GM21619 (cell line): ENCODE measurements around the gene COG2.
"Not testable (repeated sequence)": the region's sequence is repeated elsewhere in the genome, so short reads cannot be mapped to it uniquely, and the experiment has no call there.

Experiments
- ATAC-seq: cut with Tn5 transposase; IDR thresholded peaks from one replicate; pipeline ENCODE4 v1.9.1; 2021; ENCODE audit not compliant: unreplicated experiment

The COG2 gene

GRCh38 chr1:230674581-230674980, 32.3 kb downstream of the COG2 start:
- no peak for ATAC-seq

- no peak for ATAC-seq
Measured at GRCh38 chr1:230677200-230677599, 34.9 kb downstream of the COG2 start.

DNA sequence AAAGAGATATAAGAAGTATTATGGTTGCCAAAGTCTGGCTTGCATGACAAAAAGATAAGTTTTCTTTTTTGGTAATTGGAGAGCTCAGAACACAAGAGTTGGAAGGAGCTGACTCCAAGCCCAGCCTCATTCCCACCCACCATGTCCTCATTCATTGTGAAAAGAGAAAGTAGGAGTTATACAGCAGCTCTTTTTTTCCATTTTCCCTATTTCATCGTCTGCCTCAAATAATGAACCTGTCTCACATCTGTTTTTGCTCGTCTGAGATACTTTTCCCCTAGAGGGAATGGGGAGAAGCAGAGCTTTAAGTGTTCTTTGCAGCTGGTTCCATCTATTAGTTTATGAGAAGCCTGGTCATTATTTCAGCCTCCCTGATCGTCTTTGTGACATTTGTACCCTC, 36.9 kb downstream of the COG2 start:
- ATAC-seq = no peak

GRCh38 chr1:230679825-230680224, 37.5 kb downstream of the COG2 start:
- ATAC-seq = no peak

DNA sequence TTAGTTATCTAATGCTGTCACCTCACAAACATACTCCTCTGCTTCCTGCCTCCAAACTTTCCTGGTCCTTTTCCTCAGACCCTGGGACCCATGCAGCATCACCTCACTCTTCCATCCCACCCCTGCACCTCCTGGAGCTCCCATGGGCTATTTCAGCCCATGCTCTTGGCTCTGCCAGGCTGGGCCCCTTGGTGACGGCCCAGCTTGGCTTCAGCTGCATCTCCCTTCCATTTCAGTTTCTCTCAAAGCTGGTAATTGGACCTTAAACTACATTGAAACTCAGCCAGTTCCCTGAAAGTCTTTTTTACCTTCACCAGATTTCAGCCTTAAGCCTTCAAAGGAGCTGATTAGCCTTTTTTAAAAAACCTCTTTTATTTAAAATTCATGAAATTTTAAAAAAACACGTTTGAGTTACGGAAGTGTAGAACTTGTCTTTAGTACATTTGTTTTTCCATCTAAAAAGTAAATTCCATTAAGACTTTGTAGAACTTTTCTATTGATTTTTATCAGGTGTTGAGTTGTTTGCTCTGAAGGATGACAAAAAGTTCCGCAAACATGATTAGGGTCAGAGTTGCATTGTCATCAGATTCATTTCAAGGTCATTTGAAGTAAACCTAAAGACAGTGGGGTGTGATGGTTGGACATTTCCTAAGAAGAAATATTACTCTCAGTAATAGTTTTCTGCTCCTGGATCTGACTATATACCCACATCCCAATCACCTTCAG, 38.2 kb downstream of the COG2 start:
- no peak for ATAC-seq

GRCh38 chr1:230681599-230681998, 39.3 kb downstream of the COG2 start:
- no peak for ATAC-seq

- no peak for ATAC-seq
Measured at GRCh38 chr1:230682274-230682673, 40.0 kb downstream of the COG2 start.

- ATAC-seq = no peak
Measured at GRCh38 chr1:230682882-230683610, 40.8 kb downstream of the COG2 start.

GRCh38 chr1:230684146-230684545, 41.9 kb downstream of the COG2 start:
- no peak for ATAC-seq

- no peak for ATAC-seq
Measured at GRCh38 chr1:230684998-230685397, 42.7 kb downstream of the COG2 start.

DNA sequence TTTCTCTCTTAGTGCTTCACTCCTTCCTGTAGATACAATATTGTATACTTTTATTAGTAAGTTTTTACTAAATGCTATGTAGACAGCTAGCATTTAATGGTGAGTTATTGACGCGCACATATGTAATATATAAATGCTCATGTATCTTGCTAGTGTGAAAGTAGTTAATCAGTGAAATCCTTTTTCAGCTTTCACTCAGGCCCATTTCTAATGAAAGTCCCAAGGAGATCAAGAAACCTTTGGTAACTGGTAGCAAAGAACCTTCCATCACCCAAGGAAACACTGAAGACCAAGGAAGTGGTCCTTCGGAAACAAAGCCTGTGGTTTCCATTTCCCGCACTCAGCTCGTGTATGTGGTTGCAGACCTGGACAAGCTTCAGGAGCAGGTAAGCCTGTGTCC, 44.5 kb downstream of the COG2 start:
- ATAC-seq = no peak

DNA sequence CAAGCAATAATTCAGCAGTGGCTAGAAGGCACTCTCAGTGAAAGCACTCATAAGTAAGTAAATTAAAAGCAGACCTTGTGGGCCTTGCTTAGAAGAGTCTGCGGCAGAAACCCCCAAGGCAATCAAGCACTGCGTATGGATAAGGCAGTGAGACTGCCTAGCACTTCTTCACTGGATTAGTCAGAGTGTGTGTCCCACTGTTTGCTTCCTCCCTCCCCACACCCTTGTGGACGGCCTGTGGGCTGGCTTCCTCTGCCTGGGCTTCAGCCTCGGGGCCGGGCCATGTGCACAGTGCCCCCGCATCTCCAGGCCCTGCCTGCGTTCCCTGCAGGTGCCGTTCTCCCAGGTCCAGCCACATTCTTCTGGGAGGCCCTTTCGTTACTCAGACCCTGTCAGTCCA, 47.8 kb downstream of the COG2 start:
- no peak for ATAC-seq

DNA sequence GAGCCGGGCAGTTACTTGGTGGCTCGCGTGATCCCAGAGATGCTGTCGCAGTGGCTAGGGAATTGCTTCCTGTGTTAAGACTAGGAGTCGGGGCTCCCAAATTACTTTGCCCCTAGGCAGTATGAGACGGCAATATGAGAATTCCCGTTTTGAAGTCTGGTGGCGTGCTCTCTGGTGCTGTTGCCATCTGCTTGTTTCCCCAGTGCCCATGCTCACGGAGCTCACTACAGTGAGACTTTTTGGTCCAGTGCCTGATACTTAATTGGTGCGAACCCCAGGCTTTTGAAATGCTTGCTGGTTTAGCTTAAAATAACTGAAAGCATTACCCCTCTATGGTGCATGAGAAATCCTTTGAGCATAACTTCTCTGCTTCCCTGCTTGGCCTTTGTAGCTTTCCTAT, 49.3 kb downstream of the COG2 start:
- ATAC-seq = no peak

DNA sequence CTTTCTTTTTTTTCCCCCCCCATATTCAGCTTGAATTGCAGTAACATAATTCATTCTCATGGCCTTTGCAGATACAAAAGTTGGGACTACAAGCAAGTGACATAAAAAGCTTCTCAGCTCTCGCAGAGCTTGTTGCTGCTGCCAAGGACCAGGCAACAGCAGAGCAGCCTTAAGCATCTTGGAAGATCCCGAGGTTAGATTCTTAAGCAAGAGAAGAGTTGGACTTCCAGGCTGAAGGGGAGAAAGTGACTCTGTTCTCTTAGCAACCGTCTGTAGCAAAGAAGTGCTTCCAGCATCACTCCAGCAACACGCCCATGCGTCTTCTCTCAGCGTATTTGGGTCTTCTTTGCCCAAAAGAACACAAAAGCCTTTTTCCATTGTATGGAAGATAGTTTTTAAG, 50.9 kb downstream of the COG2 start:
- ATAC-seq = no peak

- ATAC-seq = no peak
Measured at GRCh38 chr1:230693777-230694176, 51.5 kb downstream of the COG2 start.

DNA sequence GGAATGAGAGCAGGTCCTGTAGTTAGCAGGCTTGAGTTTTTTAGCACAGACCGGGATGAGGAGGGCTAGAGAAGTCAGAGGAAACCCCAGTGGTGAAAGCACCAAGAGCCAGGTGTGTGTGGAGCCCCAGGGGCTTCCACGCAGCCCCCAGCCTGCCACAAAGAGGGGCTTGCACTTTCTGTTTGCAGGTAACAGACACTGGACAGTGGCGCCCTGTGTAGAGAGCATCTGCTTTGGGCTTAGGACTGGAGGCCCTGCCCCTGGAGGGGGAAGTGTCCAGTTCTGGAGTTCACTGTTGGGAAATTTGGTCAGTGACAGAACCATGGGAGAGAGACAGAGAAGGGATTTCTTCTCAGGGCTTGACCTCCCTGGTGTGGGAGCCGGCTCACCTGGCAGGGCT, 52.2 kb downstream of the COG2 start:
- ATAC-seq = no peak

DNA sequence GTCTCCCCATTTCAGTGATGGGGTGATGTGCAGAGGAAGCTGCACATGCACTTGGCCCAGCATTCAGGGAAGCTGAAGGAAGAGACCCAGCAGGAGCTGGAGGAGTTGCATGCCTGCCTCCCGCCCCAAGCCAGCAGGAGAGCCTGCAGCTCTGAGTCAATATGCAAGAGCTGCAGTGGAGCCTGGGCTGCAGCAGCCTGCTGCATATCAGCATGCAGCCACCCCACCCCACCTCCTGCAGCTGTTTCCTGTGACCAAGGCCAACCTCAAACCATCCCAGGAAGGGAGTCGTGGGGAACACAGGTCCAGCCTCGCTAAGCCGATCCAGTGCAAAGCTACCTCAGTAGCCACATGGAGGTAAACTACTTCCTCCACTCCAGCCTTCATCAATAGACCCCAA, 52.7 kb downstream of the COG2 start:
- no peak for ATAC-seq

GRCh38 chr1:230696218-230696617, 53.9 kb downstream of the COG2 start:
- no peak for ATAC-seq

- ATAC-seq = no peak
Measured at GRCh38 chr1:230696722-230697437, 54.6 kb downstream of the COG2 start.

- ATAC-seq = no peak
Measured at GRCh38 chr1:230698130-230698529, 55.8 kb downstream of the COG2 start.

DNA sequence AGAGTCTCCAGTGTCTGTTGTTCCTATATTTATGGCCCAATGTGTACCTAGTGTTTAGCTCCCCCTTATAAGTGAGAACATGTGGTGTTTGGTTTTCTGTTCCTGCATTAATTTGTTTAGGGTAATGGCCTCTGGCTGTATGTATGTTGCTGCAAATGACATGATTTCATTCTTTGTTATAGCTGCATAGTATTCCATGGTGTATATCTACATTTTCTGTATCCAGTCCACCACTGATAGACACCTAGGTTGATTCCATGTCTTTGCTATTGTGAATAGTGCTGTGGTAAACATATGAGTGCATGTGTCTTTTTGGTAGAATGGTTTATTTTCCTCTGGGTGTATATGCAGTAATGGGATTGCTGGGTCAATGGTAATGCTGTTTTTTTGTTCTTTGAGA, 56.7 kb downstream of the COG2 start:
- not testable (repeated sequence) for ATAC-seq

DNA sequence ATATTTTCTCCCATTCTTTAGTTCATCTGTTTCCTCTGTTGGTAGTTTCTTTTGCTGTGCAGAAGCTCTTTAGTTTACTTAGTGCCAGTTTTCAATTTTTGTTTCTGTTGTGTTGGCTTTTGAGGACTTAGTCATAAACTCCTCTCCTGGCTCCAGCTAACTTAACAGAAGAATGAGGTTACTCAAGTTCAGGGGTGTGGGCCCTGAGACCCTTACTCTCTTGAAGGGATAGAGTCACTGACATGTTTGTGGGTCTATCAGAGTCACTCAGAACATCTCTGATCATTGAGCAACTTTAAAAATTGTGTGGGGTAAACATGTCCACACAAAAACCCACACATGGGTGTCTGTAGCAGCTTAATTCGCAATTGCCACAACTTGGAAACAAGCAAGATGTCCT, 57.4 kb downstream of the COG2 start:
- no peak for ATAC-seq
